GM12878 (cell line): ENCODE measurements around the gene GIPC1.

ENCODE experiments used
- CHD4 ChIP-seq: fragments of 200-600 bp; sonication (generic); IDR thresholded peaks from 2 replicates; pipeline ENCODE4 v1.6.1; 2016; ENCODE audit warnings: mild to moderate bottlenecking
- E2F4 ChIP-seq: IDR thresholded peaks from 2 replicates; pipeline ENCODE4 v1.6.1; 2012; ENCODE audit warnings: low read depth, low read length, improper control_type of control experiment
- MXI1 ChIP-seq: fragments of 150-350 bp; IDR thresholded peaks from 2 replicates; pipeline ENCODE4 v1.6.1; 2011; ENCODE audit warnings: low read depth, mild to moderate bottlenecking, inconsistent platforms, low read length, improper control_type of control experiment
- MYC ChIP-seq: IDR thresholded peaks from 2 replicates; pipeline ENCODE4 v1.6.1; 2011; ENCODE audit warnings: mild to moderate bottlenecking, low read length, moderate library complexity, inconsistent platforms; ENCODE audit not compliant: insufficient read depth, insufficient replicate concordance, insufficient read length, severe bottlenecking
- POLR2A ChIP-seq: IDR thresholded peaks from 2 replicates; pipeline ENCODE4 v1.6.1; 2011; ENCODE audit warnings: low read depth, mild to moderate bottlenecking, low read length
- RAD21 ChIP-seq: IDR thresholded peaks from 2 replicates; pipeline ENCODE4 v1.6.1; 2011; ENCODE audit warnings: mild to moderate bottlenecking, low read depth, low read length, moderate library complexity; ENCODE audit not compliant: insufficient read depth
- RCOR1 ChIP-seq: conservative IDR thresholded peaks from 2 replicates; pipeline ENCODE4 v1.6.1; 2012; ENCODE audit warnings: low read depth, low read length, improper control_type of control experiment
- SIX5 ChIP-seq: IDR thresholded peaks from 2 replicates; pipeline ENCODE4 v1.6.1; 2011; ENCODE audit warnings: mild to moderate bottlenecking, low read depth, low read length, moderate library complexity; ENCODE audit not compliant: severe bottlenecking
- SREBF2 ChIP-seq: IDR thresholded peaks from 2 replicates; pipeline ENCODE4 v1.6.1; 2012; ENCODE audit warnings: mild to moderate bottlenecking, low read length
- TF ChIP-seq, protein P1 (sequence below): IDR thresholded peaks from 2 replicates; pipeline ENCODE4 v1.6.1; 2012; ENCODE audit warnings: low read depth, low read length, improper control_type of control experiment
- TF ChIP-seq, protein P2 (sequence below), 3 experiments: IDR thresholded peaks in 2 of 3; conservative IDR thresholded peaks in 1 of 3; 2 replicates each; pipeline ENCODE4 v1.5.1; 2011; ENCODE audit warnings: low read depth in 3 of 3, low read length in 3 of 3, mild to moderate bottlenecking in 3 of 3, control low read depth in 2 of 3, moderate library complexity in 2 of 3, inconsistent platforms in 1 of 3, mixed read lengths in 1 of 3; ENCODE audit not compliant: control insufficient read depth in 2 of 3, insufficient read depth in 1 of 3; ENCODE audit errors: extremely low read depth in 1 of 3
- TF ChIP-seq, protein P3 (sequence below): fragments of 450-650 bp; IDR thresholded peaks from 2 replicates; pipeline ENCODE4 v1.6.1; 2017; ENCODE audit warnings: mild to moderate bottlenecking, low read depth, inconsistent platforms; ENCODE audit not compliant: poor library complexity, severe bottlenecking

DNA sequence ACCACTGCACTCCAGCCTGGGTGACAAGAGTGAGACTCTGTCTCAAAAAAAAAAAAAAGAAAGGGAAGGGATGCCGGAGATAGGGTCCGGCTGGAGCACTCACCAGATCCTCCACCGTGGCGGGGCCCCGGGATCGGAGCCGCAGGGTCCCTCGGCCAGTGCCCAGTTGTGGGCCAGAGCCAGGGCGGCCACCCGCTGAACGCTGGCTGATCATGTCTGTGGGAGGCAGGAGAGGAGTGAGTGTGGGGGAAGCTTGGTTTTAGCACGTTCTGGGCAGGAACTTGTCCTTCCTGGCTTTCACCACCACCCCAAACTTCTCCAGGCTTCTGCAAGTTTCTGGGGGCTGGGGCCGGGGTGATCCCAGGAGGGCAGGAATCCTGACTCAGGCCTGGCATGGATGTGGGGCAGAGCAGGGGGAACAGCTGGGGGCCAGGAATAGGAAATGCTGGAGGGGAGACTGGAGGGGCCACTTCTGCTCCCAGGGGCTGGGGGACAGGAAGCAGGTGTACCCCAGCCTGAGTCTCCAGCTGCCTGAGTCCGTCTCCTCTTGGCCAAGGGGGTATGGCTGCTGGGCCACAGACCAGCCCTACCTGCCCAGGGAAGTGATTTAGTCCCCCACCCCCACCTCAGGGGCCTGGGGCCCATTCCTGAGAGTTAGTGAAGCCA lies 16.5 kb downstream of the GIPC1 start:
- no peak for TF ChIP-seq POLR2A
- TF ChIP-seq RAD21 = no peak
- no peak for TF ChIP-seq E2F4
- TF ChIP-seq MYC = no peak
- TF ChIP-seq, protein P1, sequence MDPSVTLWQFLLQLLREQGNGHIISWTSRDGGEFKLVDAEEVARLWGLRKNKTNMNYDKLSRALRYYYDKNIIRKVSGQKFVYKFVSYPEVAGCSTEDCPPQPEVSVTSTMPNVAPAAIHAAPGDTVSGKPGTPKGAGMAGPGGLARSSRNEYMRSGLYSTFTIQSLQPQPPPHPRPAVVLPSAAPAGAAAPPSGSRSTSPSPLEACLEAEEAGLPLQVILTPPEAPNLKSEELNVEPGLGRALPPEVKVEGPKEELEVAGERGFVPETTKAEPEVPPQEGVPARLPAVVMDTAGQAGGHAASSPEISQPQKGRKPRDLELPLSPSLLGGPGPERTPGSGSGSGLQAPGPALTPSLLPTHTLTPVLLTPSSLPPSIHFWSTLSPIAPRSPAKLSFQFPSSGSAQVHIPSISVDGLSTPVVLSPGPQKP = no peak
- no peak for TF ChIP-seq SIX5
- TF ChIP-seq, protein P2, sequence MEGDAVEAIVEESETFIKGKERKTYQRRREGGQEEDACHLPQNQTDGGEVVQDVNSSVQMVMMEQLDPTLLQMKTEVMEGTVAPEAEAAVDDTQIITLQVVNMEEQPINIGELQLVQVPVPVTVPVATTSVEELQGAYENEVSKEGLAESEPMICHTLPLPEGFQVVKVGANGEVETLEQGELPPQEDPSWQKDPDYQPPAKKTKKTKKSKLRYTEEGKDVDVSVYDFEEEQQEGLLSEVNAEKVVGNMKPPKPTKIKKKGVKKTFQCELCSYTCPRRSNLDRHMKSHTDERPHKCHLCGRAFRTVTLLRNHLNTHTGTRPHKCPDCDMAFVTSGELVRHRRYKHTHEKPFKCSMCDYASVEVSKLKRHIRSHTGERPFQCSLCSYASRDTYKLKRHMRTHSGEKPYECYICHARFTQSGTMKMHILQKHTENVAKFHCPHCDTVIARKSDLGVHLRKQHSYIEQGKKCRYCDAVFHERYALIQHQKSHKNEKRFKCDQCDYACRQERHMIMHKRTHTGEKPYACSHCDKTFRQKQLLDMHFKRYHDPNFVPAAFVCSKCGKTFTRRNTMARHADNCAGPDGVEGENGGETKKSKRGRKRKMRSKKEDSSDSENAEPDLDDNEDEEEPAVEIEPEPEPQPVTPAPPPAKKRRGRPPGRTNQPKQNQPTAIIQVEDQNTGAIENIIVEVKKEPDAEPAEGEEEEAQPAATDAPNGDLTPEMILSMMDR (IDR thresholded peaks at IDR 0.05 in 2 of 3, conservative IDR thresholded peaks at IDR 0.05 in 1 of 3; ENCODE audit: control insufficient read depth in 2 of 3, extremely low read depth in 1 of 3, insufficient read depth in 1 of 3, low read depth in 3 of 3, low read length in 3 of 3) = no peak
- no peak for TF ChIP-seq MXI1
- no peak for TF ChIP-seq SREBF2
- TF ChIP-seq, protein P3, sequence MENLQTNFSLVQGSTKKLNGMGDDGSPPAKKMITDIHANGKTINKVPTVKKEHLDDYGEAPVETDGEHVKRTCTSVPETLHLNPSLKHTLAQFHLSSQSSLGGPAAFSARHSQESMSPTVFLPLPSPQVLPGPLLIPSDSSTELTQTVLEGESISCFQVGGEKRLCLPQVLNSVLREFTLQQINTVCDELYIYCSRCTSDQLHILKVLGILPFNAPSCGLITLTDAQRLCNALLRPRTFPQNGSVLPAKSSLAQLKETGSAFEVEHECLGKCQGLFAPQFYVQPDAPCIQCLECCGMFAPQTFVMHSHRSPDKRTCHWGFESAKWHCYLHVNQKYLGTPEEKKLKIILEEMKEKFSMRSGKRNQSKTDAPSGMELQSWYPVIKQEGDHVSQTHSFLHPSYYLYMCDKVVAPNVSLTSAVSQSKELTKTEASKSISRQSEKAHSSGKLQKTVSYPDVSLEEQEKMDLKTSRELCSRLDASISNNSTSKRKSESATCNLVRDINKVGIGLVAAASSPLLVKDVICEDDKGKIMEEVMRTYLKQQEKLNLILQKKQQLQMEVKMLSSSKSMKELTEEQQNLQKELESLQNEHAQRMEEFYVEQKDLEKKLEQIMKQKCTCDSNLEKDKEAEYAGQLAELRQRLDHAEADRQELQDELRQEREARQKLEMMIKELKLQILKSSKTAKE = no peak
- no peak for TF ChIP-seq RCOR1
- no peak for TF ChIP-seq CHD4
